Erythroblast (primary cell): ENCODE data around the gene VAV2.
"Not testable (repeated sequence)": the region's sequence is repeated elsewhere in the genome, so short reads cannot be mapped to it uniquely, and the experiment has no call there.

Experiments
- DNase-seq, 2 experiments: peaks; one replicate each; lab custom pipeline; 2025; lab: John Stamatoyannopoulos, UW
- GATA1 ChIP-seq: IDR thresholded peaks from 2 replicates; pipeline ENCODE4 v1.6.1; 2011; ENCODE audit warnings: low read depth, mild to moderate bottlenecking, control low read depth, low read length, moderate library complexity
- POLR2A ChIP-seq: IDR thresholded peaks from 2 replicates; pipeline ENCODE4 v1.6.1; 2011; ENCODE audit warnings: mild to moderate bottlenecking, low read length

Gene VAV2

DNA sequence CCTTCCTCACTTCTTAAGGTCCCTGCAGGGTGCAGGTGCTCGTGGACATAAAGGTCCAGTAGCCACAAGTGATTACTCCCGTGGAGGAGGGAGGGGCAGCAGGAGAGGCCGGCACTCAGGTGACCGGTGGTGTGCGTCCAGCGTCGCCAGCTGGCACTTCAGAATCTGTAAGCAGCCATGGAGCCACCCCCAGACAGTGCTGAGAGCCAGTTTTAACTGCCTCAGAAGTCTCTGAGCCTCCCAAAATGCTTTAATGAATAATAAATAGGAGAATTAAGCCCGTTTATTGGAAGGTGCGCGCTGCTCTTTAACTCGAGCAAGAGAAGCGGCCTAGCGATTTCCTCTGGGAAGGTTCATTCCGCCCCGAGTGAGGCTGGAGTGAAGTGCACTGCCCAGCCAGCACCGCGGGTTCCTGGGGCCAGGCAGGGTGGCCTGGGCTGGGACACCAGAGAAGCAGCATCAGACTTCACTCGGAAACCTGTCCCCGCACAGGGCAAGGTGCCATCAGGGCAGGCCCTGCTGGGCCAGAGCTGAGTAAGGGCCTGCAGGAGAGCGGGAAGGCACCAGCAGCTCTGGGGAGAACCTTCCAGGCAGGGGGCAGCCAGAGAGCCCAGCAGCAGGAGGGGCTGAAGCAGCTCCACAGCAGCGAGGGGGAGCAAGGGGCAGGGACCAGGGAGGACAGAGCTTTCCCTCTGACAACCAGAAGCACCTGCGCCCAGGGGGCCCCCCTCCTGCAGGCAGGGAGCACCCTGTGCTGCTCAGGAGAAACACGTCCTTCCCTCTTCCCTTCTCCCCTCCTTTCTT, 61.2 kb downstream of the VAV2 start:
- TF ChIP-seq GATA1 (no peak), POLR2A (no peak)
- no peak for DNase-seq

DNA sequence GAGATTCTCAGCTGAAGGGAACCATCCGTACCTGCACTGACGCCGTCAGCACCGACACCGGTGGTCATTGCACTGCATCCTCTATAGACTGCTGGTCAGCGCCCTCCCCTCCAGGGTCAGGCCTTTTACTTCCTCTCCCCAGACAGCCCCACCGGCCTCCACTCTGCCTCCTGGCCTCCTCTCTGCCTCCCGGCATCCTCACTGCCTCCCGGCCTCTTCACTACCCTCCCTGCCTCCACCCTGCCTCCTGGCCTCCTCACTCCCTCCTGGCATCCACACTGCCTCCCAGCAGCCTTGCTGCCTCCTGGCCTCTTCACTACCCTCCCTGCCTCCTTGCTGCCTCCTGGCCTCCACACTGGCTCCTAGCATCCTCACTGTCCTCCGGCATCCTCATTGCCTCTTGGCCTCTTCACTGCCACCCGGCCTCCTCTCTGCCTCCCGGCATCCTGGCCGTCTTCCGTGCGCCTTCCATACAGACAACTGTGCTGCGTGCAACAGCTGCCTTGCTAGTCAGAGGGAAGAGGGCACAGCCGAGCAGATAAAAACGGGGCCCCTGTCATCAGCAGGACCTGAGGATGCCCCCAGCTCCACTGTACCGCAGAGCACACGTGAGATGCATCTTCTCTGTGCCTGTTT, 62.0 kb downstream of the VAV2 start:
- no peak for DNase-seq

DNA sequence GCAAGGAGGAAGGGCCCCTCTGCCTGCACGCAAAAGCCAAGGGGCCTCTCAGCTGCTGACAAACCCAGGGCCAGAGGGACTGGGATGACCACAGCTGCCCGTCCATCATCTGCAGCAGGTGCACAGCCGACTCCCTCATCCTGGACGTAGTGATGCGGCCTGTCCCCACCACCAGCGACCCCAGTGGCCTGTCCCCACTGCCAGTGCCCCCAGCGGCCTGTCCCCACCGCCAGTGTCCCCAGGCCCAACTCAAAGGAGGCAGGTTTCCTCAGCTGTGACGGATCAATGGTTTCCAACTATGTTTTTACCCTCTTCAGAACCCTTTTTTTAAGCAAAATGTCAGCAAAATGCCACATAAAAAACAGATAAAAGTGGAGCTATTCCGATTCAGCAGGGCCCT, 62.5 kb downstream of the VAV2 start:
- no peak for TF ChIP-seq GATA1
- no peak for TF ChIP-seq POLR2A
- DNase-seq = no peak

More for the DNA sequence above, 62.0 kb downstream of the VAV2 start:
- TF ChIP-seq GATA1 = no peak
- no peak for TF ChIP-seq POLR2A

DNA sequence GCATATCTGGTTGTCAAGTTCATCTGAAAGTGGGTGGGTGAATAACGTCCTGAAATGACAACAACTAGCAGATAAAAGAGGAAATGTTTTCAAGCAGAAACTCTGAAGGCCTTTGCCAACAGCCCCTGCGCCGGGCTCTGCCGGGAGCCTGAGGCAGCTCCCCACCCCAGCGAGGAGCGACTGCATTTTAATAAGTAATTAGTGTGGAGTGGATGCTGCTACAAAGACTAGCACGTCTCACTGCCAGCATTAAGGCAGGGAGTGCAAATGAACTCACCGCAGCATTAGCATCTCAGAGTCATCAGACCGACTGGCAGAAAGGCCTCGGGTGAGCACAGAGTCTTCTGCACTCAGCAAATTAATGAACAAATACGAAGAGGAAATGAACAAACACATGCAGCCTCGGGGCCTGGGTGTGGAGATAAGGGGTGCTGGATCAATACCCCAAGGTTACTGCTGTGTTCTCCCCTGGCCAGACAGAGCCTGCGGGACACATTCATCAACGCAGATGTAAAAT, 63.8 kb downstream of the VAV2 start:
- DNase-seq = no peak
- TF ChIP-seq GATA1 (no peak), POLR2A (no peak)

DNA sequence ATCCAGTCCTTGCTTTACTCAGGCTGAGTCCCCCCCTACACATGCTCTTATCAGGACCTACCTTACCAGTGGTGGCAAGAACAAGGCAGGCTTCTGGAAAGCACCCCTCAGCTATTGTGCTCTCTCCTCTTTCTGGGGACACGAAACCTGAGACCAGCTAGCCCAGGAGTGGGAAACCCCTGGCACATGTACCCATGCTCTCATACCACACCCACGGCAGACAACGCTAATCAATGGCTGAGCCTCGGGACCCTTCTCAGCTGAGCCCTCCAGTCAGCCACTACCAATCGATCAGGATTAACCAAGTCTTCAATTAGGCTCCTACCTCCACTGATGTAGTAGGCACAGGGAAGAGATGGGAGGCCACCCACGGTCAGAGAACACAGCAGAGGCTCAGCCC, 65.1 kb downstream of the VAV2 start:
- TF ChIP-seq GATA1 (no peak), POLR2A (no peak)
- DNase-seq = no peak

DNA sequence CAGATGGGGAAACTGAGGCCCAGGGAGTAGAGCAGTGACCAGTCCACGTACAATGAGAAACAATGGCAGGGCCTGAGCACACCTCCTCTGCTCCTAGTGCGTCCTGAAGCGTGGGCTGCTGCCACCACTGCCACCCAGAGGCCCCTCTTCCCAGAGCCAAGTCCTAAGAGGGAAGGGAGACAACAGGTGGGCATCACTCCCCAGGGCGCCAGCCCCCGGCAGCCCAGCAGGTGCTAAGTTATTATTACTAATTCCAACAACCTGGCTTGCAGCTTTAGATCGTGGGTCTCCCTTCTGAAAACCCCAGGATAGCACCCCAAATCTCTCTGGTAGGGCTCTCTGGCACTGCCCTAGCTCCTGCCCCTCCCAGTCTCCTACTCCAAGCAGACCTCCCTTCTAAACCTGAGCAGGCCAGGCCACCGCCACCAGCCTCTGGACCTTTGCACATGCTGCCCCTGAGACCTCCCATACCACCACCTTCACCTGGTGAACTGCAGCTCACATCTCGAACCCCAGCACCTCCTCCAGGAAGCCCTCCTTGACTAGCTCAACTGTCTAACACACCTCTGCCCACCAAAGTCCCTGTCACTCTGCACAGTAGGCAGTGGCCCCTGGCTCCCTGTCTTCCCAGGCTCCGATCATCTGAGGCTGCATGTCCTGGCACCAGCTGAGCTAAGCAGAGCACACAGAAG, 65.8 kb downstream of the VAV2 start:
- TF ChIP-seq GATA1 = no peak
- TF ChIP-seq POLR2A = no peak
- no peak for DNase-seq

DNA sequence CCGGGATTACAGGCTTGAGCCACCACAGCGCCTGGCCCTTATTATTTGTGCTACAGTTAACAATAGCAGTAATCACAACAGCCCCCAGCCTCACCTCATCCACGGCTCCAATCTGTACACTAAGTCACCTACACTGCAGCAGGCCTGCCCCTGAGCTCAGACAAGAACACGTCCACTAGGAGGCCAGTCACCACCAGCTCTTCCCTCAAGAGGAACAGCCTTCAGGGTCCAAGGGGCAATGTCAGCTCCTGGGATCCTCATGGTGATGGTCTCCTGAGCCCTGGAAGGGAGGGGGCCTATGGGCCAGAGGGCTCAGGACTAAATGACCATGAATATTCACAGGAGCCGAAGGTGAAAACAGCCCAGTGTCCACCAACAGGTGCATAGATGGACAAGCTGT, 67.7 kb downstream of the VAV2 start:
- DNase-seq = no peak
- TF ChIP-seq POLR2A (no peak), GATA1 (no peak)

DNA sequence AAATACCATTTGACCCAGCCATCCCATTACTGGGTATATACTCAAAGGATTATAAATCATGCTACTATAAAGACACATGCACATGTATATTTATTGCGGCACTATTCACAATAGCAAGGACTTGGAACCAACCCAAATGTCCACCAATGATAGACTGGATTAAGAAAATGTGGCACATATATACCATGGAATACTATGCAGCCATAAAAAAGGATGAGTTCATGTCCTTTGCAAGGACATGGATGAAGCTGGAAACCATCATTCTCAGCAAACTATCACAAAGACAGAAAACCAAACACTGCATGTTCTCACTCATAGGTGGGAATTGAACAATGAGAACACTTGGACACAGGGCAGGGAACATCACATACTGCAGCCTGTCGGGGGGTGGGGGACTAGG, 68.5 kb downstream of the VAV2 start:
- DNase-seq = not testable (repeated sequence)

DNA sequence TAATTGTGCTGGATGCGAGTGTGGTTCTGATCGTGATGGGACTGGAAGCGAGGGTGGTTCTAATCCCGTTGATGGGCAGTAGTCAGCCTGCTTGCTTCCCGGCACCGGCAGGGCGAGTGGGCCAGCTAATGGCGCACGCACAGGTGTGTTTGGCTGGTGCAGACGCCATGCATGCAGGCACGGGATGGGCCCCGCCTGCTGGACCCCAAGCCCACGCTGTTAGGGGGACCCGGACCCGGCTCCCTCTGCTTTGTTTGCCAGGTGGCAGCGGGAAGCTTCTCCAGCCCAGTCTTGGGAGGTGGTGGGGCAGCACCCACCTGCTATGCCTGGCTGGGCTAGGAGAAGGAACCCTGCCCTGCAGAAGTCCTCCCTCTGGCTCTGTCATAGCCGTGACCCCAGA, 70.3 kb downstream of the VAV2 start:
- DNase-seq = no peak
- TF ChIP-seq POLR2A (no peak), GATA1 (no peak)

DNA sequence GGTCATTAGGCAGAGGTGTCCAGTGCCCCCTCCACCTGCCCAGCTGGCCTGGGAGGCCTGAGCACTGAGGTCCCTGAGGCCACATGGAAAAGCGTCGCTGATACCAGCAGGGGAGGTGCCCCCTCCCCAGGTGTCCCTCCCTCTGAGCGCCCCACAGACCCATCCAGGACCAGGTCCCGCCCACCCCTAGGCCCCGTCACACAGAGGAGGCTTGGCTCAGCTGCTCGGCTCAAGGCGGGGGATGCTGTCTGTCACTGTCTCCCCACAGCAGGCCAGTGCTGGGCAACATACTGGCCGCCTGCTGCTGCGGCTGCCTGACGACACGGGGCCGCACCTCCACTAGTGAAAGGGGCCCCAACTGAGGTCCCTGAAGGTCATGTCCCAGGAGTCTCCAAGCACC, 71.7 kb downstream of the VAV2 start:
- no peak for DNase-seq
- TF ChIP-seq GATA1 = no peak
- no peak for TF ChIP-seq POLR2A

DNA sequence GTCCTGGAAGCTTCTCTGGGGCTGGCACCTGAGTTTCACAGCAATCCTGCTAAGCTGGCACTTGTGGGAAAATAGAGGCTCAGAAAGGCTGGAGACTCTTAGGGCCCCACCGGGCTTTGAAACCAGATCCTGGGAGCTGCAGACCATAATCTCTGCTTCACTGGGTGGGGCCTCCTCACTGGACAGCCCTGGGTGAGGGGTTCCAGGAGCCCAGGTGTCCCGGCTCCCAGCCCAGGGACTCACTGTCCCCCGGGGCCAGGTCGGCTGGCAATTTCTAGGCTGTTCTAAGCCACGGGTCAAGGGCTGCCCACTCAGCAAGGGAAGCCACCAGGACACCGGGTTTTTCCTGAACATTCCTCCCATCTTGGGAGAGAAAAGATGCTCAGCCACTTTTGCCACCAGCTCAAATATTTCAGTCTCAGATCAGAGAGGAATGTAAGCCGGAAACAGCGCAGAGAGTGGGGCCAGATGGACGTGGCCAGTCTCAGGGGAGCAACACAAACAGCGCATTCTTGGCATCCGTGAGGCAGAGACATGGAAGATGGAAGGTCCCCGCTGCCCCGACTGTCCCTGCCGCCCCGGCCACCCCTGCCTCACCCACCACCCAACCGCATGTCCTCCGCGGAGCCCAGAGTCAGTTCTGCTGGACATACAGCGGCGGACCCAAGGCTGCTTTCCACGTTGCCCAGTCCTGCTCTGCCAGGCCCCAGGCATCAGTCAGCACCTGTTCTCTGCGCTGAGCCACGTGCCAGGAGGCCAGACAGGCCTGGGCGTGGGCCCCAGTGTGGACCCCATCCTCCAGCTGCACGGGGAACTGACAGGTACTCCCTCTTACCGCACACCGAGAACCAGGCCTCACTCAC, 72.6 kb downstream of the VAV2 start:
- no peak for DNase-seq
- TF ChIP-seq POLR2A = no peak
- TF ChIP-seq GATA1 = no peak

DNA sequence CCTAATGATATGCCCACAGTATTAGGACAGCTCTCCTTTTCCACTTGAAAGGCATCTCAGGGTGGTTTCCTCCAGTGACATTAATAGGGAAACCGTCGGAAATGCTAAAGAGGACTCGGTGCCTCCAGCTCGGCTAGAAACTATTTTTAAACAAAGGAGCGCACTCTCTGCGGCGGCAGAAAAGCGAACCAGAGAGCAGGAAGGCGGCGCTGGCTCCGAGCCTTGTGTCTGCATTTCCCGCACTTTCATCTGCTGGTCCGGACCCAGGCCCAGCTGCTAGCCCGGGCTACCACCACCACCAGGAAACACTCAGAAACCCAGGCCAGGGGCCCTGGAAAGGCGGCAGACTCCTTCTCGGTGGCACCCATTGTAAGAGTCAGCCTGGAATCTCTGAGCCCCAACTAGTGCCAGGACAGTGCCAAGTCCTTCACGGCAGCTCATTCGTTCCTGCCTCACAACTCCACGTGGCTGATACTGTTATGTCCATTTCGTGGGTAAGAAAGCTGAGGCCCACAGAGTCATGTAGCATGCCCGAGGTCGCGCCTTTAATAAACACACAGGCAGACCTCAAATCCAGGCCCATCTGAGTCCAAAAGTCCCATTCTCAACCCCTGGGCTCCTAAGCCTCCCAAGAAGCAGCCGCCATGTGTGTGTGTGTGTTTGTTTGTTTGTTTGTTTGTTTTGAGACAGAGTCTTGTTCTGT, 73.9 kb downstream of the VAV2 start:
- TF ChIP-seq POLR2A (no peak), GATA1 (no peak)
- DNase-seq = no peak

DNA sequence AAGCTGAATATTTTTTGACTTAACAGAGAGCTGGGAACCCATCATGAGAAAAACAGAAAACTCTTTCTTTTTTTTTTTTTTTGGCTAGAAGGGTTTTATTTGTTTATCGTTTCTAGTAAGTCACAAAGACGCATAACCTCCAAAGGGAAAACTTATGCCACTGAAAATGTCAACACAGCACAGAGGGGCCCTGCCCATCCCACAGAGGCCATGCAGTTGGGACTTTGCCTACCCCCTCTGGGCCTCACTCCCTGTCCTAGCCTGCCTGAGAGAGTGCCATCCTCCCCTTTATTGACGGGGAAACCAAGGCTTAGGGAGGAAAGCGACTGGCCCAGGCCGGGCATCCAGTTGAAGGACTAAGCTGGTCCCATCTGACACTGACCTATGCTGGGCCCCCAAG, 74.7 kb downstream of the VAV2 start:
- DNase-seq = no peak
- TF ChIP-seq POLR2A (no peak), GATA1 (no peak)
